ENCODE measurements around the gene BLNK. TPM values are rescaled to one million over a fixed set of nuclear protein-coding genes. Genes with fewer than 3 reads are reported as not detected.

The BLNK gene
- polyA plus RNA-seq, 1 of the 3 experiments (the other 2 are of a cell fraction) = not detected

GRCh38 chr10:96301616-96302015 is 30.2 kb upstream of the BLNK start:
- Histone ChIP-seq H3K27me3 (ENCODE audit: insufficient read depth) (0 out of 2 replicates have a peak, but pooled peaks cover 6% of the 10 kb centered on the region), H3K4me2 (no peak overlapping the region), H3K9me3 (no peaks in the 10 kb centered on the region), H3F3A (replicated peaks; ENCODE audit: insufficient read depth) (no peaks in the 10 kb centered on the region), H3K9ac (no peak overlapping the region), H2AFZ (ENCODE audit: low read depth) (no peak overlapping the region), H3K27ac (ENCODE audit: low read depth in 2 of 2, low read length in 1 of 2) (no peak overlapping the region), H3K9me2 (no peaks in the 10 kb centered on the region), H3K4me3 (ENCODE audit: low read depth in 2 of 2, low read length in 1 of 2) (no peak overlapping the region), H3K36me3 (replicated peaks in 1 of 2; ENCODE audit: control insufficient read depth in 1 of 2, insufficient read depth in 2 of 2, low read length in 1 of 2) (no peaks in the 10 kb centered on the region), H3K4me1 (ENCODE audit: control insufficient read depth in 1 of 2, insufficient read depth in 2 of 2, low read depth in 1 of 2, low read length in 1 of 2) (no peaks in the 10 kb centered on the region), H3K79me2 (ENCODE audit: insufficient read depth) (no peaks in the 10 kb centered on the region), H4K20me1 (ENCODE audit: insufficient read depth) (no peaks in the 10 kb centered on the region)
- 27% methylated on average over 1 of the region's 1 CpG for WGBS (ENCODE audit: low lambda C conversion rate)
- ChIA-PET POLR2A (no interaction called here), CTCF (interaction anchor here (1.5 to 3.0 kb wide), 8 partner anchors 8 to 285 kb away, joined by 4 to 10 read pairs (median 8); no protein-coding TSS in a partner anchor)
- TF ChIP-seq FOSL2 (IDR thresholded peaks at IDR 0.05; ENCODE audit: borderline replicate concordance, low read depth) = no peak
- no peak for TF ChIP-seq RCOR1 (IDR thresholded peaks at IDR 0.05; ENCODE audit: low read length)
- TF ChIP-seq GABPA (IDR thresholded peaks at IDR 0.05; ENCODE audit: low read depth) = no peak
- no peak for TF ChIP-seq MXI1 (IDR thresholded peaks at IDR 0.05; ENCODE audit: low read depth, low read length)
- no peak for TF ChIP-seq NRF1 (IDR thresholded peaks at IDR 0.05; ENCODE audit: low read depth, low read length)
- no peak for TF ChIP-seq MEF2A (IDR thresholded peaks at IDR 0.05; ENCODE audit: borderline replicate concordance, low read depth)
- TF ChIP-seq NFIC (IDR thresholded peaks at IDR 0.05; ENCODE audit: borderline replicate concordance) = no peak
- no peak for TF ChIP-seq EZH2phosphoT487 (IDR thresholded peaks at IDR 0.05; ENCODE audit: borderline replicate concordance, low read depth)
- no peak for DNase-seq

- H3K4me3 ChIP-seq (ENCODE audit: low read depth in 2 of 2, low read length in 1 of 2) = no peak overlapping the region
- TF ChIP-seq RFX5 (IDR thresholded peaks at IDR 0.05; ENCODE audit: low read length) (no peak), REST (IDR thresholded peaks at IDR 0.05; ENCODE audit: low read depth, low read length) (no peak), YY1 (IDR thresholded peaks at IDR 0.05; ENCODE audit: low read depth) (no peak), USF2 (IDR thresholded peaks at IDR 0.05; ENCODE audit: borderline replicate concordance, low read depth, low read length) (no peak), EP300 (IDR thresholded peaks at IDR 0.05; ENCODE audit: borderline replicate concordance in 1 of 2, low read depth in 1 of 2, low read length in 1 of 2) (no peak), MAX (IDR thresholded peaks at IDR 0.05; ENCODE audit: low read depth) (no peak), USF1 (IDR thresholded peaks at IDR 0.05; ENCODE audit: borderline replicate concordance, low read depth) (no peak), NRF1 (IDR thresholded peaks at IDR 0.05; ENCODE audit: low read depth, low read length) (no peak), GABPA (IDR thresholded peaks at IDR 0.05; ENCODE audit: low read depth) (no peak), IRF3 (IDR thresholded peaks at IDR 0.05; ENCODE audit: low read depth, low read length) (no peak), JUND (IDR thresholded peaks at IDR 0.05) (no peak), TEAD4 (IDR thresholded peaks at IDR 0.05; ENCODE audit: borderline replicate concordance, insufficient read depth) (no peak), RXRA (IDR thresholded peaks at IDR 0.05; ENCODE audit: borderline replicate concordance, low read depth) (no peak), NFIC (IDR thresholded peaks at IDR 0.05; ENCODE audit: borderline replicate concordance) (no peak)
- no peak overlapping the region for H3K9ac ChIP-seq
- 28% methylated on average over 5 of the region's 5 CpGs for WGBS (ENCODE audit: low lambda C conversion rate)
- H3K79me2 ChIP-seq (ENCODE audit: insufficient read depth) = no peaks in the 10 kb centered on the region
- H3K4me2 ChIP-seq = no peak overlapping the region
- H3K4me1 ChIP-seq (ENCODE audit: control insufficient read depth in 1 of 2, insufficient read depth in 2 of 2, low read depth in 1 of 2, low read length in 1 of 2) = no peaks in the 10 kb centered on the region
- ChIA-PET POLR2A (no interaction called here), CTCF (interaction anchor here (0.9 to 10.2 kb wide), 5 partner anchors 35 to 282 kb away, joined by 5 to 112 read pairs (median 8); no protein-coding TSS in a partner anchor)
- H3K27me3 ChIP-seq (ENCODE audit: insufficient read depth) = 0 out of 2 replicates have a peak, but pooled peaks cover 6% of the 10 kb centered on the region
- H3K36me3 ChIP-seq (replicated peaks in 1 of 2; ENCODE audit: control insufficient read depth in 1 of 2, insufficient read depth in 2 of 2, low read length in 1 of 2) = no peaks in the 10 kb centered on the region
- H4K20me1 ChIP-seq (ENCODE audit: insufficient read depth) = no peaks in the 10 kb centered on the region
- H3F3A ChIP-seq (replicated peaks; ENCODE audit: insufficient read depth) = no peaks in the 10 kb centered on the region
- H3K9me2 ChIP-seq = no peaks in the 10 kb centered on the region
- H3K9me3 ChIP-seq = no peaks in the 10 kb centered on the region
- DNase-seq = no peak
- H2AFZ ChIP-seq (ENCODE audit: low read depth) = no peak overlapping the region
- H3K27ac ChIP-seq (ENCODE audit: low read depth in 2 of 2, low read length in 1 of 2) = no peak overlapping the region
Measured at GRCh38 chr10:96299383-96299782, 28.0 kb upstream of the BLNK start.

Measured in SK-N-SH (cell line).